ENCODE data around the gene PLEKHH2.
A peak's percentile ranks its signal among the peaks of the same experiment; 100 is the strongest.
"Not testable (repeated sequence)": the region's sequence is repeated elsewhere in the genome, so short reads cannot be mapped to it uniquely, and the experiment has no call there.

The PLEKHH2 gene

GRCh38 chr2:43717322-43717721 lies 80.3 kb downstream of the PLEKHH2 start:
- no peak for DNase-seq (ENCODE audit: low read depth)

DNA sequence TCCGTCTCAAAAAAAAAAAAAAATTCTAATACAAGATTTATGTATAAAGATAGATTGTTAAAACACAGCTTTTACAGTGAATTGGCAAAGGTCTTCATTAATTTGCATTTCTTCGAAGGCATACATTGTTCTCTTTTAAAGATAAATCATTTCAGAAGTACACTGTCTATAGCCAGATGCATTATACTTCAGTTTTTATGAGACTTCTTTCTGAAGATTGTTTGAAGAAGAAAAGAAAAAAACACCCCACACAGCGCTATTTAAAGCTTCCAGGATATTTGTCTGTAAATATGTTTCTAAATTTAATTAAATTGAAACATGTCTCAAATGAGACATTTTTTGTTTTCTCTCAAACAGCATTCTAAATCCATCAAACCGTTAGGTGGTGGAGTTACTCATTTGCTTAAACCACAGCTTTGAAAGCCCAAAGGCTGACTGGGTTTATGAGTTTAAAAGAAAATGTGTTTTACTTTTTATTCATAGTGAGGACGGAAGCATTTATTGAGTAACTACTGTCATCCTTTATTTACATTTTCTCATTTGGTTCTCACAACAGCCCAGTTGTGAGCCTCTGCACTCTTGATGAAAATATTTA lies 81.6 kb downstream of the PLEKHH2 start:
- DNase-seq (ENCODE audit: low read depth): no peak

DNA sequence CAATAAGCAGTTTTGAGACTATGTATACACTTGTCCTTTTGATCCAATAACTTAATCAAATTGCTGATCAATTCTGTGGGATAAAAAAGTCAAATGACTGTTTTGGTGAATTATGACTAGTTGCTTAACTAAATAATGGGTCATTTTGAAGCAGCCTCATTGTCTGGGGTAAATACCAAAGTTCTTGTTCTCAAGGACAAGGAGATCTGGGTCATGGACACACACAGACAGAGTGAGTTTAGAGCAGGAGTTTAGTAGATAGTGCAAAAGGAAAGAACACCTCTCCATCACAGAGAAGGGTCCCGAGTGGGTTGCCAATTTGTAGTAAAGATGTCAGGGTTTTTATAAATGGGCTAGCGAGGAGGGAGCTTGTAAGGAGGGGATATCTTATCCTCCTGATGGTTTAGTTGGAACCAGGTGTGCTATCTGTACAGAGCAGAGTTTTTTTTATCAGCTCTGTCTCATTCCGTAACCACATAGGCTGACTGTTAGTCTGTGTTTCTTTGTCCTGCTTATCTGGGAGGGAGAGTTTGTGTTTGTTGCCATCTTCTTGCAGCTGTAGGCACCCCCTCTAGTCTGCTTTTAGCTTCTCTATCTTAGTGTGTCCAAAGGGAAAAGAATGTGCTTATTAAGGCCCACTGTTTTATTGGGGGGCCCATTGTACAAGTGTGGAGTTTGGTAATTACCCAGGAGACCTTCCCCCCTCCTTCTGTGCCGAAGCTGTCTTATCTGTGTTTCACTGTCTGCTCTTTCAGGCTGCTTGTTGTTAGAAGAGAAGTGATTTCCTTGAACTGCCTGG lies 87.9 kb downstream of the PLEKHH2 start:
- no peak for DNase-seq (ENCODE audit: low read depth)

DNA sequence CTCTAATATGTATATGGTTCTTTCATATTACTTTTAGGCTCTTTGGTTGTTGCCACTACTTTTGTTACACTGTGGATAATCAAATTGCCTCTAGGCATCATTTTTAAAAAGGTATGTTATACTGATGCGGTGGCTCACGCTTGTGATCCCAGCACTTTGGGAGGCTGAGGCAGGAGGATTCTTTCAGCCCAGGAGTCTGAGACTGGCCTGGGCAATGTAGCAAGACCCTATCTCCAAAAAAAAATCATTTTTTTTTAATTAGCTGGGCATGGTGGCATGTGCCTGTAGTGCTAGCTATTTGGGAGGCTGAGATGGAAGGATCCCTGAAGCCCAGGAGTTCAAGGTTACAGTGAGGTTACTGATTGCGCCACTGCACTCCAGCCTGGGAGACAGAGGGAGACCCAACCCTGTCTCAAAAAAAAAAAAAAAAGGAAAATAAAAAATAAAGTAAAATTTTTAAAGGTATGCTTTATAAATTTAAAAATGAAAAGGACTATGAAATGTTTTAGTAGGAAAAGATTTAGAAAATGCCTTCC lies 88.7 kb downstream of the PLEKHH2 start:
- no peak for DNase-seq (ENCODE audit: low read depth)

- not testable (repeated sequence) for DNase-seq (ENCODE audit: low read depth)
These were observed 90.0 kb downstream of the PLEKHH2 start for GRCh38 chr2:43726961-43727633.

DNA sequence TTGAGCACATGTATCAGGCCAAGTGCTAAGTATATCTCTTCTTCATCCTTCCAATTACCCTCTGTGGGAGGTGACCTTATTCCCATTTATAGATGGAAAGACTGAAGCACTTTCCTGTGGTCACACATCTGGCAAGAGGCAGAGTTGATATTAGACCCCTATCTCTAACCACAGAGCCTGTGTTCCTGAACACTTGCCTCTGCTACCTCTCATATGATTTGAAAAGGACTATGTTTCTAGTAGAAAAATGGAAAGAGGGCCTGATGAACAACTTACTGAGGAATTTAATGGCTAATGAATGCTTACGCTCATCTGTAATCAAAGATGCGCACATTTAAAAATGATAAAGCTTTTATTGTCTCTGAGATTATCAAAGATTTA lies 90.6 kb downstream of the PLEKHH2 start:
- no peak for DNase-seq (ENCODE audit: low read depth)

DNA sequence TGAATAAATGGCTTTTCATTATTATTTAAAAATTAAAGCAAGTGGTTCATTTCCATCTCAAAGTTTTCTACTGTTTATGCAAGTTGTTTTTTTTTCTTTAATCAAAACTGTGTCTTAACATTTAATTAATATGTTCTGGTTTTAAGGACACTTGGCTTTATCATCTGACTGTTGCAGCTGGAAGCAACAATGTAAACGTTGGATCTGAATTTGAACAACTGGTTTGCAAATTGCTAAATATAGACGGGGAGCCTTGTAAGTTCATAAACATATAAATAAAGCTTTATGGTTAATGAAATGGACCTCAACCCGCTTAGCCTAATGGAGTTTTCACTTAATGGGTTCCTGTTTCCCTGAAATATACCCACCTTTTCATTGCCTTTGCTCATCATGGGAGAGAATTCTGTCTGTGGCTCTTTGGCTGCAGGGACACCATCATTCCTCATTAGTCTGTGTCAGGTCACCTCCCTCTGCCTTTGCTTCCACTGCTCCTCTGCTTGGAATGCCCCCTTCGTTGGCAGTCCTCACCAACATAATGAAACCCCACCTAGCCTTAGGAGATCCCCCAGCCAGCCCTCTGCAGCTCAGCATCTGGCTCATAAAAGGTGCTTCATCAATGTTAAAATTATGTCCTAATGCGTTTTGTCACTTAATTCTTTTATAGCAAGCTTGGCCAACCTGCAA lies 92.6 kb downstream of the PLEKHH2 start:
- peak; percentile 7 for DNase-seq (ENCODE audit: low read depth)

DNA sequence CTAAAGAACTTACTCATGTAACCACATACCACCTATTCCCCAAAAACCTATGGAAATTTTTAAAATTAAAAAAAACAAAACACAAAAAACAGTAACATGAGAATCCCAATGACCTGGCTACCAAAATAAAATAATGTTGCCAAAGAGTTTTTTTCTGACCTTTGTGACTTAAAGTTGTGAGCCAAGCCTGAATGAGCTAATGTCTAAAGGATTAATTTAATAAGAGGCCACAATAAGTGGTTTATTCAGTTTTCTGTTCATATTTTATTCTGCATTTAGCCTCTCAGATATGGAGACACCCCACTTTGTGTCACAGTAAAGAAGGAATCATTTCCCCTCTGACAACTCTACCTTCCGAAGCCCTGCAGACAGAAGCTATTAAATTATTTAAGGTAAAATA lies 94.2 kb downstream of the PLEKHH2 start:
- DNase-seq (ENCODE audit: low read depth): no peak

DNA sequence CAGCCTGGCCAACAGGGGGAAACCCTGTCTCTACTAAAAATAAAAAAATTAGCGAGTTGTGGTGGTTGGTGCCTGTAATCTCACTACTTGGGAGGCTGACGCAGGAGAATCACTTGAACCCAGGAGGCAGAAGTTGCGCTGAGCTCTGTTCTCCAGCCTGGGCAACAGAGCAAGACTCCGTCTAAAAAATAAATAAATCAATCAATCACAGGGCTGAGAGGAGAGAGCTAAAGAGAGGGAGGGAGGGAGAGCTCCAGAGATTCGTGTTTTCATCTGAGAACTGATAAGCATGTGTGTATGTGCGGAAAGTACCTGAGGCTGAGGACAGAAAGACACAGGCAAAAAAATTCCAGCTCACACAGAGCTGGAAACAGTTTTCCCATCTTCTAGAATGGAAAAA lies 99.6 kb downstream of the PLEKHH2 start:
- no peak for DNase-seq (ENCODE audit: low read depth)

DNA sequence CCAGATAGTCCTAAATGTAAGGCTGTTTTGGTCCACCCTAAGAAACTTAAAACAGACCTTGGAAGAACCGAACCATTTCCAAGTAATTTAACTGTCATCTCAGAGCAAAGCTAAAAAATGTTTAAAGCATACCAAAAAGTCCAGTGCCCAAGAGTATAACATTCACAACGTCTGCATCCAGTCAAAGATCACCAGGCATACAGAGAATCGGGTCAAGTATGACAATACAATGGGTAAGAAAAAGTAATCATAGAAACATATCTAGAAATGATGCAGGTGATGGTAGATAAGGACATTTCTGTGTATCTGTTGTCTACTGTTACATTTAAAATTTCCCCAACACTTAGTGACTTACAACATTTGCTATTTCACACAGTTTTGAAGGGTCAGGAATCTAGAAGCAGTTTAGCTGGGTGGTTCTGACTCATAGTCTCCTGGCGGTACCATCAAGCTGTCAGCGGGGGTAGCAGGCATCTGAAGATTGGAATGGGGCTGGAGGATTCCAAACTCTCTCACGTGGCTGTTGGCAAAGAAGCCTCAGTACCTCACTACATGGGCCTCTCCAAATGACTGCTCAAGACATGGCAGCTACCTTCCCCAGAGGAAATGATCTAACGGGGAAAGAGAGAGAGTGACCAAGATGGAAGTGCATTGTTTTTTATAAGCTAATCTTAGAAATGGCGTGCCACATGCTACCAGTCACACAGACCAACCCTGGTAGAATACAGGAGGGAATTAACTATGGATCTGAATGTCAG lies 100.2 kb downstream of the PLEKHH2 start:
- DNase-seq (ENCODE audit: low read depth): peak; percentile 52

DNA sequence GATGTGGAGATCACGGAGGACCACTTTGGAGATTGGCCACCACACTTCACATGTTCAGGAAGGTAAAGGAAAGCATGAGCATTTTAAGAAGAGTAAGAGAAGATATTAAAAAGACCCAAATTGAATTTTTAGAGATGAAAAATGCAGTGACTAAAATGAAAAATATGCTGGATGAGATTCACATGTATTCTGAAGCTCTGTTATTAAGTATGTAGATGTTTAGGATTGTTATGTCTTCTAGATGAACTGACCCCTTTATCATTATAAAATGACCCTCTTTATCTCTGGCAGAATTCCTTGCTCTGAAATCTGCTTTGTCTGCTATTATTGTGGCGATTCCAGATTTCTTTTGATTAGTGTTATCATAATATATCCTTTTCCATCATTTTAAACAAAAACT lies 100.8 kb downstream of the PLEKHH2 start:
- no peak for DNase-seq (ENCODE audit: low read depth)

GRCh38 chr2:43738257-43738656 lies 101.2 kb downstream of the PLEKHH2 start:
- DNase-seq (ENCODE audit: low read depth): no peak

GRCh38 chr2:43743706-43744105 lies 106.6 kb downstream of the PLEKHH2 start:
- no peak for DNase-seq (ENCODE audit: low read depth)

DNA sequence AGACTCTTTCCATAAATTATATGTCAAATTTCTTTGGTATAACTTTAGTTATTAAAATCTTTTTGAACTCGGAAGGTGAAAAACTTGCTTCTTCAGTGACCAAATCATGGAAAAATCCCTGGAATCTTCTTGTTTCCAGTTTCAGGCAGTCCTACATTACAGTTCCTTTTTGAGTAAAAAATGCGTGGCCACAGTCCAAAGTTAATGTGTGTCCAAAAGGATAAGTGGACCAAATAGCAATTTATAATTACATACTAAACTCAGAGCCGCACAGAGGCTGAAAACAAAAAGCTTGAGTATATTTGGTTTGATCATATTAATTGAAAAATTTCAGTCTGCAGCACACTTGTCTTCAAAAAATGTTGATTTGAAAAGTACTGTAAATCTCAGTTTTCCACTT lies 108.4 kb downstream of the PLEKHH2 start:
- peak; percentile 54 for DNase-seq (ENCODE audit: low read depth)

- no peak for DNase-seq (ENCODE audit: low read depth)
These were observed 111.3 kb downstream of the PLEKHH2 start for GRCh38 chr2:43748333-43748732.

- no peak for DNase-seq (ENCODE audit: low read depth)
These were observed 112.5 kb downstream of the PLEKHH2 start for GRCh38 chr2:43749583-43749982.

DNA sequence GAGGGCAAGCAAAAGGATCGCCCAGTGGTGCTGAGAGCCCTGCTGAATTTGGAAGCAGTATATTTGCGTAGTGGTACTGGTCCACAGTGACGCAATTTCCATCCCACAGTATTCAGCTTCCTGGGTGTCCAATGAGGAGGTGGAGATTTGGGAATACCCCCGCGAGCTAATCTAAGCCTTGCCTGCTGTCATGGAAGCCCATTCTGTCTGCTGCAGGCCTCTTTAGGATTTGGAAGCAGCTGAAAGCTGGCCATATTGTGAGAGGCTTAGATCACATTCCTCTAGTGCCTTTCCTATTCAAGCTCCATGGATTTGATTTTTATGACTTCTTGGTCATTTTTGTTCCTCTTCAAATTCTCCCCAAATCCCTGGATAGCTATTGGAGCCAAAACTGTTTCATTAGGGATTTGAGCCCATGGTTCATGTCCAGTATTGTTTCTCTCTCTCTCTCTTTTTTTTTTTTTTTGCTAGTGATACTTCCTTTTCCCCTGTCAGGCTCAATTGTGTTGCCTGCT lies 114.5 kb downstream of the PLEKHH2 start:
- no peak for DNase-seq (ENCODE audit: low read depth)

DNA sequence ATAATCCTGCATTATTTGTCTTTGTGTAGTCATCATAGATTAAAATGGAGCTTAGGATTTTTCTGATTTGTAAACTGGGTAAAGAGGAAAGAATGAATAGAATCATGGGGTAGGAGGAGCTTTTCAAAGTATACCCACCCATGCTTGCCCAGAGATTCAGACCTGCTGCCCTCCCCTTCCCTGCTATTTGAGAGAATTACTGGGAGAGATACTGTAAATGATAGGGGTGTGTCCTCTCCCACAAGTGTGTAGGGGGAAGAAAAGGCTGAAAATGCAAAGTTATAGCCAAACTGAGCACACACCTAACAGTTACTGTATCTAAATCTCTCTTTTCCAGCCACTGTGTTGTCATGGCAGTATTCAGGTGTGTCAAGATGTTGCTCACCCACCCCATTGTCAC lies 115.2 kb downstream of the PLEKHH2 start:
- no peak for DNase-seq (ENCODE audit: low read depth)

- DNase-seq (ENCODE audit: low read depth): no peak
These were observed 117.1 kb downstream of the PLEKHH2 start for GRCh38 chr2:43754180-43754579.

DNA sequence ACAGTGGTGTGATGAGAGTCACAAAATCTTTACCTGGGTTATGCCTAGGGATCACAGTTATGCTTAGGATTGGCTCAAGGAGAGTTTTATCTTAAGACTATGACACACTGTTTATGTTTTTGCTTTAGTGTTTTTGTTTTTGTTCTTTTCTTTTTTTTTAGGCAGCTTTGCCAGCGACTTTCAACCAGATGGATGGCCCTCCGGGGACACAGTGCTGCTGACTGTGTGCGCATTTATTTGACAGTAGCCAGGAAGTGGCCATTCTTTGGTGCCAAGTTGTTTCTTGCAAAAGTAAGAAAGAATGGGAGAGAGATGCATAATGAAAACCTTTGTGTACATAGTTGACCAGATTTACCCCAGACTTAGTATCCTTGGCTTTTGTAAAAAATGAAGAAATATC lies 121.7 kb downstream of the PLEKHH2 start:
- DNase-seq (ENCODE audit: low read depth): peak; percentile 79

- peak; percentile 61 for DNase-seq (ENCODE audit: low read depth)
These were observed 122.1 kb downstream of the PLEKHH2 start for GRCh38 chr2:43759195-43759594.
